Loucy (cell line): ENCODE measurements around the gene CXCL17.

Experiments
- CTCF ChIP-seq: fragments of 200-600 bp; sonication (generic); conservative IDR thresholded peaks from 2 replicates; pipeline ENCODE4 v1.5.1; 2014; ENCODE audit warnings: mild to moderate bottlenecking, antibody characterized with exemption, low read length
- EZH2phosphoT487 ChIP-seq: fragments of 200-600 bp; IDR thresholded peaks from 2 replicates; pipeline ENCODE4 v1.6.1; 2018; ENCODE audit warnings: antibody characterized with exemption, mild to moderate bottlenecking, moderate library complexity, borderline replicate concordance

- TF ChIP-seq CTCF (no peak), EZH2phosphoT487 (no peak)
Observed at GRCh38 chr19:42380155-42380554, 62.6 kb downstream of the CXCL17 start.
